GM18951 (cell line): ENCODE data around the gene STT3A.

ENCODE experiments used
- POLR2A ChIP-seq: IDR thresholded peaks from 4 replicates; pipeline ENCODE4 v1.6.1; 2011; ENCODE audit warnings: mild to moderate bottlenecking; ENCODE audit not compliant: insufficient read length, insufficient read depth; ENCODE audit errors: extremely low read depth
- in situ Hi-C: fragments of 300-500 bp; cut with MboI; formaldehyde crosslinking; loops from one replicate; pipeline ENCODE4 v1.12.0; 2022; ENCODE audit warnings: low sequenced_read_pairs, mixed read lengths, inconsistent platforms; ENCODE audit not compliant: unreplicated experiment

The STT3A gene

GRCh38 chr11:125592305-125593113, at the start of gene STT3A:
Gene STT3A (plus strand): TSS chr11:125592852. CDS start chr11:125595916, 3,064 bp downstream.
- peak; percentile 76 for TF ChIP-seq POLR2A
- in situ Hi-C loops, result no loop called here

- in situ Hi-C loops, result no loop called here
- TF ChIP-seq POLR2A, result no peak
Observed at GRCh38 chr11:125550780-125551179, 41.9 kb upstream of the STT3A start.

- TF ChIP-seq POLR2A, result no peak
- in situ Hi-C loops, result no loop called here
Observed at GRCh38 chr11:125551835-125552342, 40.8 kb upstream of the STT3A start.

- in situ Hi-C loops, result no loop called here
- TF ChIP-seq POLR2A, result no peak
Observed at GRCh38 chr11:125552927-125553326, 39.7 kb upstream of the STT3A start.

- in situ Hi-C loops, result no loop called here
- TF ChIP-seq POLR2A, result no peak
Observed at GRCh38 chr11:125553357-125553756, 39.3 kb upstream of the STT3A start.

- TF ChIP-seq POLR2A, result no peak
- in situ Hi-C loops, result no loop called here
Observed at GRCh38 chr11:125554038-125554437, 38.6 kb upstream of the STT3A start.

GRCh38 chr11:125559888-125560287, 32.8 kb upstream of the STT3A start:
- in situ Hi-C loops, result no loop called here

GRCh38 chr11:125561924-125562323, 30.7 kb upstream of the STT3A start:
- no peak for TF ChIP-seq POLR2A
- in situ Hi-C loops, result no loop called here

More at GRCh38 chr11:125559888-125560287, 32.8 kb upstream of the STT3A start:
- TF ChIP-seq POLR2A, result no peak

GRCh38 chr11:125562430-125562829, 30.2 kb upstream of the STT3A start:
- TF ChIP-seq POLR2A, result no peak
- in situ Hi-C loops, result no loop called here

GRCh38 chr11:125564357-125564756, 28.3 kb upstream of the STT3A start:
- in situ Hi-C loops, result no loop called here
- no peak for TF ChIP-seq POLR2A

GRCh38 chr11:125566235-125566634, 26.4 kb upstream of the STT3A start:
- in situ Hi-C loops, result no loop called here
- no peak for TF ChIP-seq POLR2A

GRCh38 chr11:125568970-125569914, 23.4 kb upstream of the STT3A start, which contains the start of gene EI24:
Gene EI24 (plus strand): TSS chr11:125569477. CDS start chr11:125572528, 3,051 bp downstream.
- in situ Hi-C loops, result no loop called here

More at GRCh38 chr11:125568970-125569914, 23.4 kb upstream of the STT3A start, which contains the start of gene EI24:
- TF ChIP-seq POLR2A, result peak; percentile 97
